Measurements from ENCODE around the gene FOXO3. TPM values are rescaled to one million over a fixed set of nuclear protein-coding genes. Genes with fewer than 3 reads are reported as not detected.
"Not testable (repeated sequence)": the region's sequence is repeated elsewhere in the genome, so short reads cannot be mapped to it uniquely, and the experiment has no call there.

Gene FOXO3
- total RNA-seq (2014; rRNA removed; shearing (Covaris generic)) = 12.7 and 13.3 TPM in 2 replicates
- polyA plus RNA-seq (2015; cell fraction: cytosol; rRNA removed) = 11.6 and 14.9 TPM in 2 replicates
- 4.5 and 5.4 TPM in 2 replicates for polyA plus RNA-seq (2015; cell fraction: nucleus; rRNA removed)

DNA sequence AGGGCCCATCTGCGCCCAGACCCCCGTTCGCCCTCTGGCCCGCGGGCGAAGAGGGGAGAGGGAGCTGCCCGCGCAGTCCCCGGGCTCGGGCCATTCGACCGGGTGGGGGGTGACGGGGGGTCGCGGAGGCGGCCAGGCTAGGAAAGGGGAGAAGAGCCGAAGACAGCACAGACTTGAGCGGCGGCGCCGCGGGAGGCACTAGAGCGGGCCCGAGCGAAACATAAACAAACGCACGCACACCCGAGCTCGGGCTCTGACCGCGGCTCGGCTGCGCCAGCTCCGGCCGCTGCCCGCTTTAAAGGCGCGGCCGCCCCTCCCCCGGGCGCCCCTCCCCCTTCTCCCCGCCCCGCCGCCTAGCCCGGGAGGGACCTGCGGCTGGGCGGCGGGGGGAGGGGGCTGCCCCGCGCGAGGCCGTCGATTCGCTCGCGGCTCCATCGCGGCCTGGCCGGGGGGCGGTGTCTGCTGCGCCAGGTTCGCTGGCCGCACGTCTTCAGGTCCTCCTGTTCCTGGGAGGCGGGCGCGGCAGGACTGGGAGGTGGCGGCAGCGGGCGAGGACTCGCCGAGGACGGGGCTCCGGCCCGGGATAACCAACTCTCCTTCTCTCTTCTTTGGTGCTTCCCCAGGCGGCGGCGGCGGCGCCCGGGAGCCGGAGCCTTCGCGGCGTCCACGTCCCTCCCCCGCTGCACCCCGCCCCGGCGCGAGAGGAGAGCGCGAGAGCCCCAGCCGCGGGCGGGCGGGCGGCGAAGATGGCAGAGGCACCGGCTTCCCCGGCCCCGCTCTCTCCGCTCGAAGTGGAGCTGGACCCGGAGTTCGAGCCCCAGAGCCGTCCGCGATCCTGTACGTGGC, at the start of gene FOXO3:
FOXO3 (plus strand) TSS at position 455 of the 846 bp plus-strand sequence; CDS start at position 747, 292 bp downstream.
- in situ Hi-C loops (cut with HindIII; ENCODE audit: low pct_unique_long_range_greater_than_20kb, low sequenced_read_pairs) = no loop called here
- peak; percentile 55 for DNase-seq (ENCODE audit: low read depth, low spot score)

DNA sequence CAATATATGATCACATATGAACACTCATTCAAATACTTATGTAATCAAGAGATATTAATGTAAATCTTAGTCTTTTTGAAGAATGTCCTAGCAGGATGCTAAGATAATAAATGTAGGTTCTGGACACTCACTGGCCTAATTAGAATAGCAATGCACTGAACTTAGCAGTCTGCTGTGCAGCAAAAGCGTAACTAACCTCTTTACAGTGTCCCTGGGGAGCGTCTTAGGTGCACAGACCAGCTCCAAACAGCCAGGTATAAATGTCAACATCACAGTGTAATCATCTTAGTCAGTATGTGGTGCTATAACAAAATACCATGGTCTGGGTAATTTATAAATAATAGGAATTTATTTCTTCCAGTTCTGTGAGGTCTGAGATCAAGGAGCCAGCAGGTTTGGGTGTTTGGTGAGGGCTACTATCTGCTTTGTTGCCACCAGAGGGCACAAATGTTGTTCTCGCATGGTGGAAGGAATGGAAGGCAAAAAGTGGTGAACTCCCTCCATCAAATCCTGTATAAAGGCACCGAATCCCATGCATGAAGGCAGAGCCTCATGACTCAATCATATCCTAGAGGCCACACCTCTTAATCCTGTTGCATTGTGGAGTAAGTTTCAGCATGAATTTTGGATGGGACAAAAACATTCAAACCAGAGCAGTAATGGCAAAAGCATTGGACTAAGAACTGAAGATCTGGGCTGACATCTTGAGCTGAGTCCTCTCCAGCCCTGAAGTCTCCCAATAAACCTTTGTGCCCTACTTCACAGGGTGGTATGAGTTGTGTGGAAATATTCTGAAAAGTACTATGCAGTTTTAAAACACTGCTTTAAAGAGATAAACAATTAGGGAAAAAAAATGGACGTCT, 41.8 kb upstream of the FOXO3 start:
- in situ Hi-C loops (cut with HindIII; ENCODE audit: low pct_unique_long_range_greater_than_20kb, low sequenced_read_pairs) = no loop called here
- peak; percentile 73 for DNase-seq (ENCODE audit: low read depth, low spot score)

GRCh38 chr6:108521616-108522107, 39.1 kb upstream of the FOXO3 start:
- in situ Hi-C loops (cut with HindIII; ENCODE audit: low pct_unique_long_range_greater_than_20kb, low sequenced_read_pairs) = no loop called here
- no peak for DNase-seq (ENCODE audit: low read depth, low spot score)

- in situ Hi-C loops (cut with HindIII; ENCODE audit: low pct_unique_long_range_greater_than_20kb, low sequenced_read_pairs) = no loop called here
- no peak for DNase-seq (ENCODE audit: low read depth, low spot score)
Measured at GRCh38 chr6:108523697-108524096, 37.0 kb upstream of the FOXO3 start.

DNA sequence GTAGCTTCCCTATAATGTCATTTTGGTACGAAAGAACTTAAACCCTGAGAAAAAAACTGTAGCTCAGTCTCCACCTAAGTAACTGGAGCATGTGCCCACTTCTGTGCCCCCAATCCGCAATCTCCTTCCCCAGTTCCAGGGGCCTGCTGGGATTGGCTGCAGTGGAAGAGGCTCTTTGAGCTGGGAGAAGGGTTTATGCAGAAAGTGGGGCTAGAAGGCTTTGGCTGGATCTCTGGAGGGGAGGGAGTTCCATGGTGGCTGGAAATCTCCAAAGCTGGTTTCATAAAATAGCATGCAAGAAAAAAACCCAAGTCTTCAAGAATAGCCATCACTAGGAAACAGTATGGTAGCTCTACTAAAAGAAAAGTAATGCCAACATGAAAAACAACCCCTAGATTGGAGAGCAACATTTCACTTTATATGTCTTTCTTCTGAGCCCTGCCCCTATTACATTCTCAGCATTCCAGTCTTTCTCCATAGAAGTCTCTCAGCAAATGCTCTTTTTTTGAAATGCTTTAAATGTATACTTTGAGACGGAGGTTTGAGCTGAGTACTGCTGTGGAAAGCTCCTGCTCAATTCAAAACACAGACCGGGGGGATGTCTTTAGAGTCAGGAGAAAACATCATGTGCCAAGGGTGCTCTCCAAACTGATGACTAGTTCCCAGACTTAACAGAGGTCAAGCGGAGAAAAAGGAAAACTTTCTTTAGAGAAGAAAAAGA, 36.0 kb upstream of the FOXO3 start:
- in situ Hi-C loops (cut with HindIII; ENCODE audit: low pct_unique_long_range_greater_than_20kb, low sequenced_read_pairs) = no loop called here
- no peak for DNase-seq (ENCODE audit: low read depth, low spot score)

DNA sequence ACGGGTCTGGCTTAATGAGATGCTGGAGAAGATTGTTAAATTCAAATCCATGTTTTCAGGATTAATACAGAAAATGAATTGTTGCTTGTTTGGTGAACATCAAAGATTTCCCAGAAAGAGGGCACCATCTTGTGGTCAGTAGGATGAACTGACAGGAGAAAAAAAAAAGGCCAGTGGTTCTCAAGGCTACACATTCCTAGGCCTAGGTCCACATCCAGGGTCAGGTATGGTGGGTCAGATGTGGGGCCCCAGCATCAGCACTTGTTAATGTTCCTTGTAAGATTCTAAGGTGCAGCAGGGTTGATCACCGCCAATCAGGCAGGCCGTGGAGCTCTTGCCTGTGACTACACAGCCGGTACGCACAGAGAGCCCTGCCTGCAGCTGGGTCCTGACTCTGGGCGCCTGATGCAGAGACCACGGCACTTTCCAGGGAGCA, 34.0 kb upstream of the FOXO3 start:
- peak; percentile 57 for DNase-seq (ENCODE audit: low read depth, low spot score)
- in situ Hi-C loops (cut with HindIII; ENCODE audit: low pct_unique_long_range_greater_than_20kb, low sequenced_read_pairs) = no loop called here

- no peak for DNase-seq (ENCODE audit: low read depth, low spot score)
- in situ Hi-C loops (cut with HindIII; ENCODE audit: low pct_unique_long_range_greater_than_20kb, low sequenced_read_pairs) = no loop called here
Measured at GRCh38 chr6:108528878-108529277, 31.8 kb upstream of the FOXO3 start.

GRCh38 chr6:108531332-108531731, 29.4 kb upstream of the FOXO3 start:
- in situ Hi-C loops (cut with HindIII; ENCODE audit: low pct_unique_long_range_greater_than_20kb, low sequenced_read_pairs) = no loop called here
- DNase-seq (ENCODE audit: low read depth, low spot score) = no peak

GRCh38 chr6:108535114-108535742, 25.5 kb upstream of the FOXO3 start:
- in situ Hi-C loops (cut with HindIII; ENCODE audit: low pct_unique_long_range_greater_than_20kb, low sequenced_read_pairs) = no loop called here
- DNase-seq (ENCODE audit: low read depth, low spot score) = no peak

DNA sequence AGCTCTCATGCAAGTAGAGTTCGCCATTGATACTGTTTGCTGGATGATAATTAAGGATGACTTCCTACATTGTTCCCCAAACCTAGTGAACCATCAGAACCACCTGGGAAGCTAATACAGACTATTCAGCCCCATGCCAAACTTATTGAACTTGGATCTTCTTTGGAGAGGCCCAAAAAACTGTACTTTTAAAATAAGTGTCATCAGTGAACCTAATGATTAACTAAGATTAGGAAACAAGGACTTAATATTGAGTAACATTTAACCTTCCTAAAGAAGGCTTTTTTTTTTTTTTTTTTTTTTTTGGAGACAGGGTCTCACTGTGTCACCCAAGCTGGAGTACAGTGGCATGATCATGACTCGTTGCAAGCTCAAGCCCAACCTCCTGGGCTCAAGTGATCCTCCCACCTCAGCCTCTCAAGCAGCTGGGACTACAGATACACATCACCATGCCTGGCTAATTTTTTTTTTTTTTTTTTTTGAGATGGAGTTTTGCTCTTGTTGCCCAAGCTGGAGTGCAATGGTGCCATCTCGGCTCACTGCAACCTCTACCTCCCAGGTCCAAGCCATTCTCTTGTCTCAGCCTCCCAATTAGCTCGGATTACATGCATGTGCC, 24.7 kb upstream of the FOXO3 start:
- DNase-seq (ENCODE audit: low read depth, low spot score); in situ Hi-C loops (cut with HindIII; ENCODE audit: low pct_unique_long_range_greater_than_20kb, low sequenced_read_pairs): not testable (repeated sequence)

DNA sequence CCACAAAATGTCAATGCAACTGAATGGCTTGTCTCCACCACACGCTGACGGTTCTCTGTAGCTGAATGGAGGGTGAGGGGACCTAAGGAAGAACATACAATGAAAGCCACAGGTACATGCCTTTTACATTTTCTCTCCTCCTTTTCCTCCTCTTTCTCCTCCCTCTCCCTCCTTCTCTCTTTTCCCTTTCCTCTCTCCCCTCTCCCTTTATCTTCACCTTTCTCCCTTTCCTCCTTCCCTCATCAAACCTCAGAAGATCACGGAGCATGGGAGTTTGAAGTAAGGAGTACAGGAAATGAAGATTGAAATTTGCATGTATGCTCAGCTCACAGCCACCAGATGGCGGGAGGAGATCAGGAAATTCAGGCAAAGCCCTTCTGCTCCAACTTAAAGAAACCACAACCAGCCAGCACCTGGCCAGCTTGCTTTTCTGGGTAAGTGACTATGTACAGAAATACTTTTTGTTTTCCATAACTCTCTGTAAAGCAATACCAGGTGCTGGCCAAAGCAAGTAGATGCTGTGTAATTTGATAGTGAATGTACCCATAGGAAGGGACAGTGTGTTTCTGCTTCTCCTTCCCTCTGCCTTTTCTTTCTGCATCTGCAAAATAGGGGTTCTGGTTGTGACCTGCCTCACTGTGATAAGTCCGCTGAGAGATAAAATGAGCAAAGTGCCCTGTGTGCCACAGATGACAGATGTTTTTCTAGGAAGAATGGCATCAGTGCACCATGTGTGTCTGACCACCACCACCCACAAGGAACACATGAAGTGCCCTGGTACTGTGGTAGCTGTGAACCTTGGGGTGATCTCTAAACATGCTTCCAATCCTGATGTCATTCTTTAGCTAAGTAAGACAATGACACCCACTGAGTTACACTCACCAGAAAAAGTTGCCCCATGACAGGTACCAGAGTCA, 18.6 kb upstream of the FOXO3 start:
- in situ Hi-C loops (cut with HindIII; ENCODE audit: low pct_unique_long_range_greater_than_20kb, low sequenced_read_pairs) = no loop called here
- peak; percentile 79 for DNase-seq (ENCODE audit: low read depth, low spot score)

DNA sequence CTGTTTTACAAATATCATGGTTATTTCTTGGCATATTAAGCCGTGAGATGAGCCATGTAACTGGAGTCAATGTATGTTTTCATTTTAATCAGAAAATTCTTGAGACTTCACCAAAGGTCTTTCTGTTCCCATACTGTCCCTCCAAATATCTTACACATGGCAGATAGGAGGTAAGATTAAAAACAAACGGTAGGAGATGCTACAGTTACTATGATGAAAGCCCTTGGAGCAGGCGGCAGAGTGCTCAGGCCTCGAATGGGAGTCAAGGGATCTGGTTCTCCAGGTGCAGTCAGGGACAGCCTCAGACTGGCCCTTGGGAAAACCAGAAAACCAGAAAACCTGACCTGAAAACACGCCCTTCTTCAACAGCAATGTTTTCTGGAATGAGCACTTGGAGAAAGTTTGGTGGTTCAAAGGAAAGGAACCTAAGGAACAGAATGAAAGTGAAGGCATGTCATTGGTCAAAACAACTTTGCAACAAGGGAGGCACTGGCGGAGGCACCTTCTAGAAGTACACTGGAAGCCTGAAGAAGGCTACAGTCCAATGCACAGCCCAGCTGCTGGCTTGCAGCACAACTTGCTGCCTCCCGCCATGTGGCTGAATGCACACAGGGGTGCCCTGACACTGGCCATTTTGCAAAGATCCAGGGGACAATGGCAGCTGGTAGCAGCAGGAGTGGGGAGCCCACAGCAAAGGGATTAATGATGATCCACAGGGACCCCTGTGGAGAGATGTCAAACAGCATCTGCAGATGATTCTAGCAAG, 17.4 kb upstream of the FOXO3 start:
- in situ Hi-C loops (cut with HindIII; ENCODE audit: low pct_unique_long_range_greater_than_20kb, low sequenced_read_pairs) = no loop called here
- DNase-seq (ENCODE audit: low read depth, low spot score) = no peak

DNA sequence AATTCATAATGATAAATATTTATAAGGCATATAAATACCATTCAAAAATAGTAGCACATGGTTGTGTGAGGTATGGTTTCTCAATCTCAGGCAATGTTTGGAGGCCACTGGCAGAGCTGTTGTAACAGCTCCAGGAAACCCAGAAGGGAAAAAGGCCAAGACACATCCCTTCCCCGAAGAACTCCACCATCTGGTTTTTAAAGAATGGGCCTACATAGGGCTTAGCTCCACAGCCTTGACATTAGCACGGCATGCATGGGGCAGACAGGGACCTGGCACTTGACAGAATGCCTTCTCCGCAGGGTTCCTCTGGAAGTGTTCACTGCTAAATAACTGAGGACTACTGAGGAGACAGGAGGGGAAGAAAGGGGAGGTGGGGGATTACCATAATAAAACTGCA, 16.1 kb upstream of the FOXO3 start:
- in situ Hi-C loops (cut with HindIII; ENCODE audit: low pct_unique_long_range_greater_than_20kb, low sequenced_read_pairs) = no loop called here
- no peak for DNase-seq (ENCODE audit: low read depth, low spot score)

- no peak for DNase-seq (ENCODE audit: low read depth, low spot score)
- in situ Hi-C loops (cut with HindIII; ENCODE audit: low pct_unique_long_range_greater_than_20kb, low sequenced_read_pairs) = no loop called here
Measured at GRCh38 chr6:108546079-108547049, 14.4 kb upstream of the FOXO3 start.

Measured in SK-MEL-5 (cell line).